Erythroblast (primary cell): ENCODE data around the gene LEFTY1.

ENCODE experiments used
- GATA1 ChIP-seq: IDR thresholded peaks from 2 replicates; pipeline ENCODE4 v1.6.1; 2011; ENCODE audit warnings: low read depth, mild to moderate bottlenecking, control low read depth, low read length, moderate library complexity
- POLR2A ChIP-seq: IDR thresholded peaks from 2 replicates; pipeline ENCODE4 v1.6.1; 2011; ENCODE audit warnings: mild to moderate bottlenecking, low read length

- TF ChIP-seq POLR2A: no peak
- TF ChIP-seq GATA1: no peak
Measured at GRCh38 chr1:225897595-225898514, 8.9 kb upstream of the LEFTY1 start.
